Uterus (tissue), 4 donors: ENCODE data around the gene CNN2. TPM values are rescaled to one million over a fixed set of nuclear protein-coding genes. Genes with fewer than 3 reads are reported as not detected.

Experiments used
- DNase-seq, 2 donors: peaks; one replicate each; pipeline ENCODE4 v3.0.0-alpha.2; 2019 to 2020
- H3K27ac ChIP-seq, 2 donors: fragments of 200-600 bp; sonication (generic); 1 replicate in 1 of 2; 2 replicates in 1 of 2; pipeline ENCODE4 v1.5.1; 2016 to 2018
- H3K27me3 ChIP-seq, 2 donors: fragments of 200-600 bp; sonication (generic); one replicate each; pipeline ENCODE4 v1.5.1; 2018 to 2019; ENCODE audit warnings: control low read depth in 1 of 2
- H3K36me3 ChIP-seq, 2 donors: fragments of 200-600 bp; sonication (generic); one replicate each; pipeline ENCODE4 v1.5.1; 2019; ENCODE audit warnings: control low read depth in 1 of 2
- H3K4me1 ChIP-seq, 2 donors: fragments of 200-600 bp; sonication (generic); one replicate each; pipeline ENCODE4 v1.5.1; 2018 to 2019; ENCODE audit warnings: control low read depth in 1 of 2
- H3K4me3 ChIP-seq, 2 donors: fragments of 200-600 bp; sonication (generic); 1 replicate in 1 of 2; 2 replicates in 1 of 2; pipeline ENCODE4 v1.5.1; 2018 to 2019; ENCODE audit warnings: mild to moderate bottlenecking in 1 of 2
- H3K9me3 ChIP-seq, 2 donors: fragments of 200-600 bp; sonication (generic); one replicate each; pipeline ENCODE4 v1.5.1; 2019; ENCODE audit warnings: control low read depth in 1 of 2
- CTCF ChIP-seq, 4 experiments: fragments of 200-600 bp in 2 of 4; fragments of 450-650 bp in 2 of 4; sonication (generic) in 2 of 4; IDR thresholded peaks; one replicate each; pipeline ENCODE4 v1.5.1; 2016 to 2019; ENCODE audit warnings: antibody characterized with exemption in 4 of 4, mild to moderate bottlenecking in 2 of 4, moderate library complexity in 1 of 4
- POLR2A ChIP-seq, 2 donors: fragments of 450-650 bp; IDR thresholded peaks; one replicate each; pipeline ENCODE4 v1.6.1; 2016; ENCODE audit warnings: antibody characterized with exemption in 2 of 2, mild to moderate bottlenecking in 1 of 2, moderate library complexity in 1 of 2
- intact Hi-C: fragments of 100-400 bp; cut with DNase I; formaldehyde crosslinking; loops from one replicate; pipeline ENCODE4 v1.15.1; 2023; ENCODE audit warnings: low total_unique reads
- total RNA-seq, 4 donors: library from RNA; depleted of rRNA in 3 of 4; stranded (reverse); fragments of >200 nt in 3 of 4; gene quantifications; one replicate each; pipeline versions ENCODE4 v1.1.0 to v1.2.4, GENCODE V29; 2014 to 2023
- donor health status: DM: yes; HTN: yes; CAD: no.

Gene CNN2
- total RNA-seq, 4 donors from 2014 or later: 14.3 to 186 (median 88.5) TPM

GRCh38 chr19:1070931-1071791 lies 44.8 kb downstream of the CNN2 start:
- intact Hi-C loops: no loop called here
- Histone ChIP-seq H3K4me1 (peaks cover 0 to 15% of the 10 kb centered on the region in 2 donors), H3K4me3 (no peak overlapping the region), H3K27me3 (peaks cover 21 to 44% of the 10 kb centered on the region in 2 donors), H3K36me3 (no peaks in the 10 kb centered on the region), H3K27ac (no peak overlapping the region), H3K9me3 (no peaks in the 10 kb centered on the region)
- TF ChIP-seq CTCF (IDR thresholded peaks at IDR 0.05) (no peak), POLR2A (IDR thresholded peaks at IDR 0.05) (no peak)
- DNase-seq: no peak

GRCh38 chr19:1072371-1073015 lies 46.1 kb downstream of the CNN2 start:
- H3K4me1 ChIP-seq: peaks cover 0 to 6% of the 10 kb centered on the region in 2 donors
- TF ChIP-seq CTCF (IDR thresholded peaks at IDR 0.05) (no peak), POLR2A (IDR thresholded peaks at IDR 0.05) (no peak)
- H3K36me3 ChIP-seq: no peaks in the 10 kb centered on the region
- H3K27me3 ChIP-seq: peaks cover 10 to 35% of the 10 kb centered on the region in 2 donors
- H3K27ac ChIP-seq: no peak overlapping the region
- intact Hi-C loops: no loop called here
- no peak overlapping the region for H3K4me3 ChIP-seq
- DNase-seq: no peak
- H3K9me3 ChIP-seq: no peaks in the 10 kb centered on the region

- H3K4me3 ChIP-seq: no peak overlapping the region
- no peak for DNase-seq
- H3K9me3 ChIP-seq: no peaks in the 10 kb centered on the region
- H3K27me3 ChIP-seq: peaks cover 8 to 28% of the 10 kb centered on the region in 2 donors
- H3K4me1 ChIP-seq: peaks cover 0 to 6% of the 10 kb centered on the region in 2 donors
- no peak overlapping the region for H3K27ac ChIP-seq
- TF ChIP-seq POLR2A (IDR thresholded peaks at IDR 0.05) (no peak), CTCF (IDR thresholded peaks at IDR 0.05) (no peak)
- intact Hi-C loops: no loop called here
- H3K36me3 ChIP-seq: no peaks in the 10 kb centered on the region
Measured at GRCh38 chr19:1073063-1073955, 46.9 kb downstream of the CNN2 start.

- no peak overlapping the region for H3K4me3 ChIP-seq
- intact Hi-C loops: no loop called here
- H3K4me1 ChIP-seq: peaks cover 0 to 6% of the 10 kb centered on the region in 2 donors
- no peaks in the 10 kb centered on the region for H3K36me3 ChIP-seq
- no peak overlapping the region for H3K27ac ChIP-seq
- TF ChIP-seq CTCF (IDR thresholded peaks at IDR 0.05) (no peak), POLR2A (IDR thresholded peaks at IDR 0.05) (no peak)
- H3K27me3 ChIP-seq: peaks cover 8 to 20% of the 10 kb centered on the region in 2 donors
- DNase-seq: no peak
- no peaks in the 10 kb centered on the region for H3K9me3 ChIP-seq
Measured at GRCh38 chr19:1073956-1074517, 47.6 kb downstream of the CNN2 start.
